WERI-Rb-1 (cell line): ENCODE measurements around the gene RELCH.

ENCODE experiments used
- DNase-seq: peaks from one replicate; pipeline ENCODE4 v3.0.0-alpha.2; 2020
- H3K27ac ChIP-seq: fragments of 250-450 bp; sonication (Bioruptor Pico); 2 replicates; pipeline ENCODE4 v1.5.1; 2020; ENCODE audit warnings: mild to moderate bottlenecking, moderate library complexity
- H3K27me3 ChIP-seq: fragments of 250-450 bp; sonication (Bioruptor Pico); 2 replicates; pipeline ENCODE4 v1.5.1; 2021; ENCODE audit warnings: mild to moderate bottlenecking, low read depth, moderate library complexity; ENCODE audit not compliant: insufficient read depth, severe bottlenecking
- H3K36me3 ChIP-seq: fragments of 250-450 bp; sonication (Bioruptor Pico); 2 replicates; pipeline ENCODE4 v1.5.1; 2020; ENCODE audit warnings: mild to moderate bottlenecking, moderate library complexity
- H3K4me3 ChIP-seq: 2 replicates; pipeline ENCODE4 v1.5.1; 2011; ENCODE audit warnings: low read depth, mild to moderate bottlenecking, control low read depth, low read length
- H3K9me3 ChIP-seq: fragments of 250-450 bp; sonication (Bioruptor Pico); 2 replicates; pipeline ENCODE4 v1.5.1; 2021; ENCODE audit warnings: mild to moderate bottlenecking, moderate library complexity; ENCODE audit not compliant: severe bottlenecking
- TF ChIP-seq, protein P1 (sequence below): IDR thresholded peaks from 2 replicates; pipeline ENCODE4 v1.5.1; 2011; ENCODE audit warnings: low read depth, mild to moderate bottlenecking, control low read depth, inconsistent platforms, low read length

RELCH gene

DNA sequence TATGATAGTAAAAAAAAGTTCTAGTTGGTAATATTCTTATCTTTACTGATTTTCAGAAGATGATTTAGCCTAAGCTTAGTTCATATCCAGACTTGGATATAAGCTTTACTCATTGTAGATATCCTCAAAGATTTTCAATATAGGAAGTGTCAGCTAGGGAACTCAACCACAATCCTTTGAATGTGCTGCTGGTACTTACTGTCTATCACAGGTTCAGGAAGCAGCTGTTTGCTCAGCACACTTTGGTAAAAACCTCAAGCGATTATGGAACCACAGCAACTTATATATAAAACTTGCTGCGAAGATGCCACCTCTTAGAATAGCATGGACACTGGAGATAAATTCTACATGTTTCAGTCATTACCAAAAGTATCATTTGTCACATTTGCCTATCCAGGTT, 77.9 kb downstream of the RELCH start:
- H3K36me3 ChIP-seq = peaks cover 54% of the 10 kb centered on the region
- TF ChIP-seq, protein P1, sequence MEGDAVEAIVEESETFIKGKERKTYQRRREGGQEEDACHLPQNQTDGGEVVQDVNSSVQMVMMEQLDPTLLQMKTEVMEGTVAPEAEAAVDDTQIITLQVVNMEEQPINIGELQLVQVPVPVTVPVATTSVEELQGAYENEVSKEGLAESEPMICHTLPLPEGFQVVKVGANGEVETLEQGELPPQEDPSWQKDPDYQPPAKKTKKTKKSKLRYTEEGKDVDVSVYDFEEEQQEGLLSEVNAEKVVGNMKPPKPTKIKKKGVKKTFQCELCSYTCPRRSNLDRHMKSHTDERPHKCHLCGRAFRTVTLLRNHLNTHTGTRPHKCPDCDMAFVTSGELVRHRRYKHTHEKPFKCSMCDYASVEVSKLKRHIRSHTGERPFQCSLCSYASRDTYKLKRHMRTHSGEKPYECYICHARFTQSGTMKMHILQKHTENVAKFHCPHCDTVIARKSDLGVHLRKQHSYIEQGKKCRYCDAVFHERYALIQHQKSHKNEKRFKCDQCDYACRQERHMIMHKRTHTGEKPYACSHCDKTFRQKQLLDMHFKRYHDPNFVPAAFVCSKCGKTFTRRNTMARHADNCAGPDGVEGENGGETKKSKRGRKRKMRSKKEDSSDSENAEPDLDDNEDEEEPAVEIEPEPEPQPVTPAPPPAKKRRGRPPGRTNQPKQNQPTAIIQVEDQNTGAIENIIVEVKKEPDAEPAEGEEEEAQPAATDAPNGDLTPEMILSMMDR = no peak

DNA sequence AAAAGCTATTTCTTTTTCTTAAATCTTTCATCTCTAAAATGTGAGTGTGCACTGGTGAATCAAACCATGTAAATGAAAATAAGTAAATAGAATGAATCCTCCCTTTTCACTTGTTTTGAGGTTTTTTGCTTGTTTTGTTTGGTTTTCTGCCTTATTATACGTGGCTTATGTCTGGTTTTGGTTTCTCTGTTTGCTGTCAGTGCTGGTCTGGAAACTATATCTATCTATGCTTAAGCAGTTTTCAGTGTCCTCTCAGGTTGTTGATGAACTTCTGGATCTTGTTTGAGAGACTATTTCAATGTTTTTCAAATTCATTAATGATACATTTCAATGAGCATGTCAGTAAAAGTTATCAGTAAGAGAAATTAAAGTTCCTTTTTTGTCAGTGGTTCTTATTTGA, 90.0 kb downstream of the RELCH start:
- no peak for DNase-seq
- H3K9me3 ChIP-seq = no peaks in the 10 kb centered on the region

More for the DNA sequence above, 77.9 kb downstream of the RELCH start:
- no peak for DNase-seq
- Histone ChIP-seq H3K27me3 (no peaks in the 10 kb centered on the region), H3K4me3 (no peak overlapping the region), H3K27ac (no peak overlapping the region), H3K9me3 (no peaks in the 10 kb centered on the region)

DNA sequence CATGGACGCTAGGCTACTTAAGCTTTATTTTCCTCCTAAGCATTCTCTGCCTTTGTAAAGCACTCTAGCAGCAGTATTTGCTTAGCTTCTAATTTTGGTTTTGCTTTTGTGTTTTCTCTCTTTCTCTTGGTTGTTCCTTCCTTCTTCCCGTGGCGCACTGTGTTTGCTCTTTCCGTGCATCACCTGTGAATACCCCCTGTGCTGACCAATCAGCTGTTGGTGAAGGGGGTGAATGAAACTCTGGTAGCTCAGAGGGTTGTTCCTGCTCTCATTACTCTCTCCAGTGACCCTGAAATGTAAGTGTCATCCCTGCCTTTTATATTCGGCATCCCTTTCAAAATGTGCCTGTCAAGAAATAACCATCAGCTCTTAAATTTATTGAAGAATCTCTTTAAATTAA, 92.5 kb downstream of the RELCH start:
- H3K27me3 ChIP-seq = no peaks in the 10 kb centered on the region
- H3K4me3 ChIP-seq = no peak overlapping the region
- H3K36me3 ChIP-seq = peaks cover 10% of the 10 kb centered on the region
- TF ChIP-seq, protein P1 = no peak
- no peaks in the 10 kb centered on the region for H3K9me3 ChIP-seq
- no peak overlapping the region for H3K27ac ChIP-seq
- no peak for DNase-seq

More for the DNA sequence above, 90.0 kb downstream of the RELCH start:
- TF ChIP-seq, protein P1 = no peak
- Histone ChIP-seq H3K27ac (no peak overlapping the region), H3K27me3 (no peaks in the 10 kb centered on the region), H3K36me3 (peaks cover 18% of the 10 kb centered on the region), H3K4me3 (no peak overlapping the region)

DNA sequence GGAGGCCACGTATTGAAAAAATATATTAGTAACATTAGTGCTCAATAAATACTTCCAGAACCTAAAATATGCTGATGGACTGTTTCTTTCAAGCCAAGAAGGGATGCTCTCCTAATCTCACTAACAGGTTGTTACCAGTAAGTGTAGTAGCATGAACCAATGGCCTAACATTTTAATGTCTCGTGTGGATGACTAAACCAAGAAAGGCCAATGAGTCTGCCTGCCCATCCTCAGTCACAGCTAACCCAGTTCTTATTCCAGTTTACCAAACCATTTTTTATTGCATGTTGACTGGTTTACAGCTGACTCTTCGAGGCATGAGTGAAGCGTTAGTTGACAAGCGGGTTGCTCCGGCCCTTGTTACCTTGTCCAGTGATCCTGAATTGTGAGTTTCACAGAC, 93.0 kb downstream of the RELCH start:
- H3K27ac ChIP-seq = no peak overlapping the region
- no peaks in the 10 kb centered on the region for H3K27me3 ChIP-seq
- H3K4me3 ChIP-seq = no peak overlapping the region
- peaks cover 9% of the 10 kb centered on the region; the same call in 1 of the 2 replicates for H3K36me3 ChIP-seq
- TF ChIP-seq, protein P1 = no peak
- H3K9me3 ChIP-seq = no peaks in the 10 kb centered on the region
- DNase-seq = no peak

DNA sequence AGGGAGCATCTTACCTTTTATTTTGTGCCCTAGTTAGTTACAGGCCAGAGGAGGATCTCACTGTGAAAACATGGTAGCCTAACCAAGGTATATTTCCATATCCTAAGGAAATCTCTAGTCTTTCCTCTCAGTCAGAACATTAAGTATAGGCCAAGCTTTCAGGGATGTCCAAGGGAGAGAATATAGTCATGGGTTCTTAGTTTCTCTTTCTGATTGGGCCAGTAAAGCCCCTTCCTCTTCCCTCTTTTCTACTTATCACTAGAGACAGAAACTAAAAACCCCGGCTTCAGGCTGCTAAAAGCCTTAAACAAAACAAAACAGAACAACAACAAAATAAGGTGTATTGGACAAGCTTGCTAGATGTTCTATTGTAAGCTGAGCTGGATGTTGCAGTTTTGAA, 93.7 kb downstream of the RELCH start:
- peaks cover 15% of the 10 kb centered on the region for H3K36me3 ChIP-seq
- H3K4me3 ChIP-seq = no peak overlapping the region
- no peaks in the 10 kb centered on the region for H3K27me3 ChIP-seq
- H3K9me3 ChIP-seq = no peaks in the 10 kb centered on the region
- DNase-seq = no peak
- H3K27ac ChIP-seq = no peak overlapping the region
- TF ChIP-seq, protein P1 = no peak

DNA sequence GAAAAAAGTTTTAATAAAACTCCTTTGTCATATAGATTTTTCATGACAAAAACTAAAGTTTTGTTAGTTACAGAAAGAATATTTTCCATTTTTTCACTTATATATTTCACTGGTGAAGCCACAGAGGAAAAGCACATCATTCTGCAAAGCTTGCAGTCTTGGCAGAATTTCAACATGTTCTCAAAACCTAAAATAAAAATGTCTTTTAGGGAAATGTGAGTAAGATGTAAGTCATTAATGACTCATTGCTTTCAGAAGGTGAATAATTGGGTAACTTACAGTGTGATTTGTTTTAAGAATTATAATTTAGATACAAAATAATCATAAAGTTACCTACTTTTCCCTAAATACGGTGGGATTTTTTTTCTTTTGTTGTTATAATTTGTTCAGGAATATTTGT, 94.6 kb downstream of the RELCH start:
- Histone ChIP-seq H3K4me3 (no peak overlapping the region), H3K9me3 (no peaks in the 10 kb centered on the region), H3K27me3 (no peaks in the 10 kb centered on the region), H3K27ac (no peak overlapping the region), H3K36me3 (peaks cover 13% of the 10 kb centered on the region)
- TF ChIP-seq, protein P1 = no peak
- no peak for DNase-seq
